HepG2 (cell line): Measurements from ENCODE around the gene PPP2R2C. TPM values are rescaled to one million over a fixed set of nuclear protein-coding genes. Genes with fewer than 3 reads are reported as not detected.

Experiments used
- CHCHD3 ChIP-seq: sonication (generic); formaldehyde crosslinking; IDR thresholded peaks from 2 replicates; pipeline ENCODE4 v1.8.0; 2022; ENCODE audit warnings: mild to moderate bottlenecking, missing genetic modification reagents, moderate library complexity
- FOXJ3 ChIP-seq: sonication (generic); formaldehyde crosslinking; IDR thresholded peaks from 2 replicates; pipeline ENCODE4 v1.4.0; 2020; ENCODE audit warnings: missing genetic modification reagents, mild to moderate bottlenecking, borderline replicate concordance
- GABPB1 ChIP-seq: IDR thresholded peaks from 2 replicates; pipeline ENCODE4 v1.6.1; 2016; ENCODE audit warnings: mild to moderate bottlenecking, missing genetic modification reagents, moderate library complexity, missing compliant biosample characterization
- KMT2B ChIP-seq: IDR thresholded peaks from 2 replicates; pipeline ENCODE4 v1.6.1; 2016; ENCODE audit warnings: missing genetic modification reagents, missing compliant biosample characterization
- NAIF1 ChIP-seq: sonication (generic); formaldehyde crosslinking; IDR thresholded peaks from 2 replicates; pipeline ENCODE4 v1.5.0; 2020; ENCODE audit warnings: mild to moderate bottlenecking, missing genetic modification reagents, borderline replicate concordance
- REXO4 ChIP-seq: sonication (generic); formaldehyde crosslinking; IDR thresholded peaks from 2 replicates; pipeline ENCODE4 v1.8.0; 2022; ENCODE audit warnings: missing genetic modification reagents, mild to moderate bottlenecking, borderline replicate concordance
- SMYD3 ChIP-seq: sonication (generic); formaldehyde crosslinking; IDR thresholded peaks from 2 replicates; pipeline ENCODE4 v1.8.1; 2023; ENCODE audit warnings: mild to moderate bottlenecking, missing genetic modification reagents
- SRSF9 ChIP-seq: fragments of 200-400 bp; formaldehyde crosslinking; IDR thresholded peaks from 2 replicates; pipeline ENCODE4 v1.6.1; 2018; ENCODE audit warnings: borderline replicate concordance, mild to moderate bottlenecking, low read depth, low read length; ENCODE audit not compliant: insufficient read depth, poor library complexity, severe bottlenecking
- TSC22D2 ChIP-seq: sonication (generic); formaldehyde crosslinking; IDR thresholded peaks from 2 replicates; pipeline ENCODE4 v1.5.1; 2020; ENCODE audit warnings: missing genetic modification reagents, mild to moderate bottlenecking, borderline replicate concordance
- XRCC5 ChIP-seq: fragments of 200-400 bp; formaldehyde crosslinking; optimal IDR thresholded peaks from 2 replicates; pipeline ENCODE3; 2017; ENCODE audit warnings: mild to moderate bottlenecking, low read length
- ZBTB3 ChIP-seq: sonication (generic); formaldehyde crosslinking; IDR thresholded peaks from 2 replicates; pipeline ENCODE4 v1.4.0; 2020; ENCODE audit warnings: low read depth, mild to moderate bottlenecking, moderate library complexity, missing genetic modification reagents, borderline replicate concordance
- ZNF337 ChIP-seq: sonication (generic); formaldehyde crosslinking; IDR thresholded peaks from 2 replicates; pipeline ENCODE4 v1.5.1; 2020; ENCODE audit warnings: missing genetic modification reagents, low read depth, mild to moderate bottlenecking, borderline replicate concordance
- ZNF841 ChIP-seq: sonication (generic); formaldehyde crosslinking; IDR thresholded peaks from 2 replicates; pipeline ENCODE4 v1.8.1; 2023; ENCODE audit warnings: missing genetic modification reagents, borderline replicate concordance
- ZSCAN21 ChIP-seq: sonication (generic); formaldehyde crosslinking; IDR thresholded peaks from 2 replicates; pipeline ENCODE4 v1.8.0; 2022; ENCODE audit warnings: mild to moderate bottlenecking, missing genetic modification reagents, moderate library complexity, borderline replicate concordance
- polyA plus RNA-seq, 8 experiments: library from polyadenylated mRNA; depleted of rRNA in 3 of 8; stranded (reverse) in 7 of 8; unstranded in 1 of 8; fragments of >200 nt; fragmentation: Illumina TruSeq in 4 of 8; extraction: Trizol in 4 of 8; gene quantifications; 2 replicates each; pipeline versions ENCODE4 v1.2.1 to v1.2.3, GENCODE V29; 2011 to 2016; ENCODE audit warnings: low read depth in 4 of 8, missing spikeins in 1 of 8, mixed read lengths in 1 of 8; ENCODE audit not compliant: insufficient read depth in 1 of 8
- total RNA-seq, 5 experiments: library from RNA; depleted of rRNA; stranded (reverse); fragments of >200 nt; fragmentation: Illumina TruSeq; extraction: Trizol; gene quantifications; 2 replicates each; pipeline ENCODE4 v1.2.3, GENCODE V29; 2016; ENCODE audit warnings: low read depth in 1 of 5
- TF ChIP-seq, protein P1 (sequence below): sonication (generic); formaldehyde crosslinking; IDR thresholded peaks from 2 replicates; pipeline ENCODE4 v1.4.0; 2020; ENCODE audit warnings: missing genetic modification reagents
- TF ChIP-seq, protein P2 (sequence below): sonication (generic); formaldehyde crosslinking; IDR thresholded peaks from 2 replicates; pipeline ENCODE4 v1.8.0; 2022; ENCODE audit warnings: mild to moderate bottlenecking, missing genetic modification reagents; ENCODE audit not compliant: insufficient replicate concordance
- TF ChIP-seq, protein P3 (sequence below): sonication (generic); formaldehyde crosslinking; conservative IDR thresholded peaks from 2 replicates; pipeline ENCODE4 v1.4.0; 2020; ENCODE audit warnings: missing genetic modification reagents
- TF ChIP-seq, protein P4 (sequence below): sonication (generic); formaldehyde crosslinking; IDR thresholded peaks from 2 replicates; pipeline ENCODE4 v1.4.0; 2020; ENCODE audit warnings: mild to moderate bottlenecking, low read depth, missing genetic modification reagents
- TF ChIP-seq, protein P5 (sequence below): sonication (generic); formaldehyde crosslinking; IDR thresholded peaks from 2 replicates; pipeline ENCODE4 v1.5.0; 2020; ENCODE audit warnings: missing genetic modification reagents
- TF ChIP-seq, protein P6 (sequence below): sonication (generic); formaldehyde crosslinking; IDR thresholded peaks from 2 replicates; pipeline ENCODE4 v1.8.1; 2022; ENCODE audit warnings: mild to moderate bottlenecking, missing genetic modification reagents

Gene PPP2R2C
- total and polyA plus RNA-seq, 2 of the 13 experiments (the other 11 are each of a cell fraction or from before 2014, with no cell fraction given) = 0.60 to 8.6 TPM

DNA sequence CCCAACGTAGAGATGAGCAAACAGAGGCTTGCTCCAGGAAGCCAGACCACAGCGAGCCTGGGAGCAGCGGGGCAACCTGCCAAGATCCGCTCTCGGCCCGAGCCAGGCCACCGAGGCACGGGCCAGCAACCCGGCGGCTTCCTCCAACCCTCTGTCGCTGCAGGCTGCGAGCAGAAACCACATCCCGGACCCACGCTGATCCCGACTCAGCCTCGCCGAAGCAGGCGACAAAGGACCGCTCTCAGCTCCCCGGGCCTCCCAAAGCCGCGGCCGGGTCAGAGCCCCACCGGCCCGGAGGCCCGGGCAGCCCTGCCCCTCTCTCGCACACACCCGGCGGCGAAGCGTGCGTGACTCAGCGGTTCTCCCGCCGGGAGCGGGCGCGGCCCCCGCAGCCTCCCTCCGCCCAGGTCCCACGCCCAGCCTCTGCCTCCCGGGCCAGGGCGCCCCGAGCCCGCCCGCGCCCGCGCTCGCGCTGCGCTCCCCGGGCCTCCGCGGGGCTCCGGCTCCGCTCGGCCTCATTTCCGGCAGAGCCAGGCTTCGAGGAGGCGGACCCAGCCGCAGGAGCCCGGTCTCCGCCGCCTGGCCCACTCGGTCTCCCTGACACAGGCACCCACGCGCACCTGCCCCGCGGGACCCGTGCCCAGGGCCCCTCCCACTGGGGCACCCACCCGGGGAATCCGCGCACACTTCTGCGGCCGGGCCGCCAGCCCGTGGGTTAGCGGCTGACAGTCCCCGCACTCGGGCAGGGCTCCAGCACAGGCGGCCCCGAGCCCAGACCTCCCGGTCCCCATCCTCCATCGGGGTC, 1.7 kb downstream of the PPP2R2C start (continued):
- peak; percentile 36; the same call in 1 of the 2 replicates for TF ChIP-seq GABPB1 (CRISPR knock-in tag)
- TF ChIP-seq, protein P1, sequence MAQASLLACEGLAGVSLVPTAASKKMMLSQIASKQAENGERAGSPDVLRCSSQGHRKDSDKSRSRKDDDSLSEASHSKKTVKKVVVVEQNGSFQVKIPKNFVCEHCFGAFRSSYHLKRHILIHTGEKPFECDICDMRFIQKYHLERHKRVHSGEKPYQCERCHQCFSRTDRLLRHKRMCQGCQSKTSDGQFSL (CRISPR knock-in tag) = no peak
- TF ChIP-seq CHCHD3 = no peak
- no peak for TF ChIP-seq REXO4 (CRISPR knock-in tag)
- no peak for TF ChIP-seq FOXJ3 (CRISPR knock-in tag)
- TF ChIP-seq, protein P2, sequence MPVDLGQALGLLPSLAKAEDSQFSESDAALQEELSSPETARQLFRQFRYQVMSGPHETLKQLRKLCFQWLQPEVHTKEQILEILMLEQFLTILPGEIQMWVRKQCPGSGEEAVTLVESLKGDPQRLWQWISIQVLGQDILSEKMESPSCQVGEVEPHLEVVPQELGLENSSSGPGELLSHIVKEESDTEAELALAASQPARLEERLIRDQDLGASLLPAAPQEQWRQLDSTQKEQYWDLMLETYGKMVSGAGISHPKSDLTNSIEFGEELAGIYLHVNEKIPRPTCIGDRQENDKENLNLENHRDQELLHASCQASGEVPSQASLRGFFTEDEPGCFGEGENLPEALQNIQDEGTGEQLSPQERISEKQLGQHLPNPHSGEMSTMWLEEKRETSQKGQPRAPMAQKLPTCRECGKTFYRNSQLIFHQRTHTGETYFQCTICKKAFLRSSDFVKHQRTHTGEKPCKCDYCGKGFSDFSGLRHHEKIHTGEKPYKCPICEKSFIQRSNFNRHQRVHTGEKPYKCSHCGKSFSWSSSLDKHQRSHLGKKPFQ (CRISPR knock-in tag) = no peak
- TF ChIP-seq KMT2B (CRISPR knock-in tag) = no peak
- no peak for TF ChIP-seq NAIF1 (CRISPR knock-in tag)
- TF ChIP-seq ZNF337 (CRISPR knock-in tag) = no peak
- TF ChIP-seq TSC22D2 (CRISPR knock-in tag) = no peak
- TF ChIP-seq, protein P3, sequence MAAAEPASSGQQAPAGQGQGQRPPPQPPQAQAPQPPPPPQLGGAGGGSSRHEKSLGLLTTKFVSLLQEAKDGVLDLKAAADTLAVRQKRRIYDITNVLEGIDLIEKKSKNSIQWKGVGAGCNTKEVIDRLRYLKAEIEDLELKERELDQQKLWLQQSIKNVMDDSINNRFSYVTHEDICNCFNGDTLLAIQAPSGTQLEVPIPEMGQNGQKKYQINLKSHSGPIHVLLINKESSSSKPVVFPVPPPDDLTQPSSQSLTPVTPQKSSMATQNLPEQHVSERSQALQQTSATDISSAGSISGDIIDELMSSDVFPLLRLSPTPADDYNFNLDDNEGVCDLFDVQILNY (CRISPR knock-in tag) = no peak
- TF ChIP-seq, protein P4, sequence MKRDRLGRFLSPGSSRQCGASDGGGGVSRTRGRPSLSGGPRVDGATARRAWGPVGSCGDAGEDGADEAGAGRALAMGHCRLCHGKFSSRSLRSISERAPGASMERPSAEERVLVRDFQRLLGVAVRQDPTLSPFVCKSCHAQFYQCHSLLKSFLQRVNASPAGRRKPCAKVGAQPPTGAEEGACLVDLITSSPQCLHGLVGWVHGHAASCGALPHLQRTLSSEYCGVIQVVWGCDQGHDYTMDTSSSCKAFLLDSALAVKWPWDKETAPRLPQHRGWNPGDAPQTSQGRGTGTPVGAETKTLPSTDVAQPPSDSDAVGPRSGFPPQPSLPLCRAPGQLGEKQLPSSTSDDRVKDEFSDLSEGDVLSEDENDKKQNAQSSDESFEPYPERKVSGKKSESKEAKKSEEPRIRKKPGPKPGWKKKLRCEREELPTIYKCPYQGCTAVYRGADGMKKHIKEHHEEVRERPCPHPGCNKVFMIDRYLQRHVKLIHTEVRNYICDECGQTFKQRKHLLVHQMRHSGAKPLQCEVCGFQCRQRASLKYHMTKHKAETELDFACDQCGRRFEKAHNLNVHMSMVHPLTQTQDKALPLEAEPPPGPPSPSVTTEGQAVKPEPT = no peak
- TF ChIP-seq, protein P5, sequence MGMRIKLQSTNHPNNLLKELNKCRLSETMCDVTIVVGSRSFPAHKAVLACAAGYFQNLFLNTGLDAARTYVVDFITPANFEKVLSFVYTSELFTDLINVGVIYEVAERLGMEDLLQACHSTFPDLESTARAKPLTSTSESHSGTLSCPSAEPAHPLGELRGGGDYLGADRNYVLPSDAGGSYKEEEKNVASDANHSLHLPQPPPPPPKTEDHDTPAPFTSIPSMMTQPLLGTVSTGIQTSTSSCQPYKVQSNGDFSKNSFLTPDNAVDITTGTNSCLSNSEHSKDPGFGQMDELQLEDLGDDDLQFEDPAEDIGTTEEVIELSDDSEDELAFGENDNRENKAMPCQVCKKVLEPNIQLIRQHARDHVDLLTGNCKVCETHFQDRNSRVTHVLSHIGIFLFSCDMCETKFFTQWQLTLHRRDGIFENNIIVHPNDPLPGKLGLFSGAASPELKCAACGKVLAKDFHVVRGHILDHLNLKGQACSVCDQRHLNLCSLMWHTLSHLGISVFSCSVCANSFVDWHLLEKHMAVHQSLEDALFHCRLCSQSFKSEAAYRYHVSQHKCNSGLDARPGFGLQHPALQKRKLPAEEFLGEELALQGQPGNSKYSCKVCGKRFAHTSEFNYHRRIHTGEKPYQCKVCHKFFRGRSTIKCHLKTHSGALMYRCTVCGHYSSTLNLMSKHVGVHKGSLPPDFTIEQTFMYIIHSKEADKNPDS = no peak
- no peak for TF ChIP-seq SRSF9
- no peak for TF ChIP-seq ZNF841 (CRISPR knock-in tag)
- no peak for TF ChIP-seq ZBTB3 (CRISPR knock-in tag)
- no peak for TF ChIP-seq XRCC5
- TF ChIP-seq SMYD3 (CRISPR knock-in tag) = no peak
- TF ChIP-seq, protein P6, sequence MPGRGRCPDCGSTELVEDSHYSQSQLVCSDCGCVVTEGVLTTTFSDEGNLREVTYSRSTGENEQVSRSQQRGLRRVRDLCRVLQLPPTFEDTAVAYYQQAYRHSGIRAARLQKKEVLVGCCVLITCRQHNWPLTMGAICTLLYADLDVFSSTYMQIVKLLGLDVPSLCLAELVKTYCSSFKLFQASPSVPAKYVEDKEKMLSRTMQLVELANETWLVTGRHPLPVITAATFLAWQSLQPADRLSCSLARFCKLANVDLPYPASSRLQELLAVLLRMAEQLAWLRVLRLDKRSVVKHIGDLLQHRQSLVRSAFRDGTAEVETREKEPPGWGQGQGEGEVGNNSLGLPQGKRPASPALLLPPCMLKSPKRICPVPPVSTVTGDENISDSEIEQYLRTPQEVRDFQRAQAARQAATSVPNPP = no peak
- no peak for TF ChIP-seq ZSCAN21 (CRISPR knock-in tag)
